Measurements from ENCODE around the gene BZW2.

DNA sequence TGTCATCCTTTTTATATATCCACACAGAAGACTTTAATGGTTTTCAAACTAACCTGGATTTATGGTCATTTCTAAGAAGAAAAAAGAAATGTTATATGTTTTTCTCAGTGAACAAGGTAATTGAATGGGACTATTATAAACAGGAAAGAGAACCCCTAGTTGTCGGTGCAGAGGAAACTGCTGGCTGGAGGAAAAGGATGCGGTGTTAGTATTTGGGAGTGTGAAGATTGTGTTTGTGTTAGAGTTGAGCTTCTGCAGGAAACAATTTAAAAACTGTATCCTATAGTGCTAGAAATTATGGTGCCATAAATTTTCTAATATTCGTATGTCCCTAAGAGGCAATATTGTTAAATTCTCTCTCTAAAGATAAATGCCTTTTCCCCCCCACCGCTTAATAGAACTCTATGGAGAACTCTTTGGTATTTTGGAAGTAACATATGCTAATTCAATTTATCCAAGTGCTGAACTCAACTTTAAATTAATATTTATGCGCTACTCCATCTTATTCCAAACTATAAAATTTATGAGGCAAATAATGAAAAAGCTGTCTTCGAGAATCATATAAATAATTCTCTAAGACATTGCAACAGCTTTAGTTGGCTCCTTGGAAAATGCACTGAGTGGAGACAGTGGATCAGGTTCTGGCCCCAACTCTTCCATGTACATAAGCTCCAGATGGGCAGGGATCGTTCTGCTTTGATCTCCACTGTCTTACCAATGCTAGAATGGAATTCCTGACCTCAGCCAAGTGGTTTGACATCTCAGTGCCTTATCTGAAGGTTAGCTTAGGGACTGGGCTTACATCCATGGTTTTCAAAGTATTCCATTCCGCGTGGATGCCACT, 5.6 kb downstream of the BZW2 start:
- TF ChIP-seq, protein P1, sequence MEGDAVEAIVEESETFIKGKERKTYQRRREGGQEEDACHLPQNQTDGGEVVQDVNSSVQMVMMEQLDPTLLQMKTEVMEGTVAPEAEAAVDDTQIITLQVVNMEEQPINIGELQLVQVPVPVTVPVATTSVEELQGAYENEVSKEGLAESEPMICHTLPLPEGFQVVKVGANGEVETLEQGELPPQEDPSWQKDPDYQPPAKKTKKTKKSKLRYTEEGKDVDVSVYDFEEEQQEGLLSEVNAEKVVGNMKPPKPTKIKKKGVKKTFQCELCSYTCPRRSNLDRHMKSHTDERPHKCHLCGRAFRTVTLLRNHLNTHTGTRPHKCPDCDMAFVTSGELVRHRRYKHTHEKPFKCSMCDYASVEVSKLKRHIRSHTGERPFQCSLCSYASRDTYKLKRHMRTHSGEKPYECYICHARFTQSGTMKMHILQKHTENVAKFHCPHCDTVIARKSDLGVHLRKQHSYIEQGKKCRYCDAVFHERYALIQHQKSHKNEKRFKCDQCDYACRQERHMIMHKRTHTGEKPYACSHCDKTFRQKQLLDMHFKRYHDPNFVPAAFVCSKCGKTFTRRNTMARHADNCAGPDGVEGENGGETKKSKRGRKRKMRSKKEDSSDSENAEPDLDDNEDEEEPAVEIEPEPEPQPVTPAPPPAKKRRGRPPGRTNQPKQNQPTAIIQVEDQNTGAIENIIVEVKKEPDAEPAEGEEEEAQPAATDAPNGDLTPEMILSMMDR (IDR thresholded peaks at IDR 0.05; ENCODE audit: insufficient read depth, low read depth, low read length): no peak
- no peak for TF ChIP-seq EZH2 (IDR thresholded peaks at IDR 0.05; ENCODE audit: insufficient read depth, low read length)
